Erythroblast (primary cell): ENCODE measurements around the gene RAB6B.

Experiments used
- GATA1 ChIP-seq: IDR thresholded peaks from 2 replicates; pipeline ENCODE4 v1.6.1; 2011; ENCODE audit warnings: low read depth, mild to moderate bottlenecking, control low read depth, low read length, moderate library complexity
- POLR2A ChIP-seq: IDR thresholded peaks from 2 replicates; pipeline ENCODE4 v1.6.1; 2011; ENCODE audit warnings: mild to moderate bottlenecking, low read length

- TF ChIP-seq POLR2A, result no peak
- no peak for TF ChIP-seq GATA1
Observed at GRCh38 chr3:133835961-133836360, 59.7 kb downstream of the RAB6B start.
